H9 (cell line): Measurements from ENCODE around the gene FXYD2. TPM values are rescaled to one million over a fixed set of nuclear protein-coding genes. Genes with fewer than 3 reads are reported as not detected.

Experiments used
- DNase-seq: peaks from one replicate; pipeline ENCODE4 v3.0.0-alpha.2; 2017
- H2AFZ ChIP-seq: one replicate; pipeline ENCODE4 v1.6.1; 2013; ENCODE audit warnings: mild to moderate bottlenecking, low read length, control low read depth, moderate library complexity
- H2AK5ac ChIP-seq: 2 replicates; pipeline ENCODE4 v1.6.1; 2013; ENCODE audit warnings: low read length, control low read depth, mixed read lengths; ENCODE audit not compliant: insufficient read length
- H2BK120ac ChIP-seq: one replicate; pipeline ENCODE4 v1.6.1; 2013; ENCODE audit warnings: low read depth, mild to moderate bottlenecking, low read length, control low read depth, inconsistent platforms; ENCODE audit not compliant: poor library complexity, severe bottlenecking
- H2BK12ac ChIP-seq: 2 replicates; pipeline ENCODE4 v1.6.1; 2013; ENCODE audit warnings: low read length, control low read depth, mixed read lengths, low read depth; ENCODE audit not compliant: insufficient read length
- H2BK15ac ChIP-seq: 2 replicates; pipeline ENCODE4 v1.6.1; 2013; ENCODE audit warnings: low read depth, low read length, control low read depth
- H2BK20ac ChIP-seq: one replicate; pipeline ENCODE4 v1.6.1; 2013; ENCODE audit warnings: low read depth, mild to moderate bottlenecking, low read length, control low read depth, inconsistent platforms; ENCODE audit not compliant: poor library complexity, severe bottlenecking
- H2BK5ac ChIP-seq: 2 replicates; pipeline ENCODE4 v1.6.1; 2013; ENCODE audit warnings: low read length, control low read depth, mixed read lengths; ENCODE audit not compliant: insufficient read length
- H3K14ac ChIP-seq: 2 replicates; pipeline ENCODE4 v1.6.1; 2013; ENCODE audit warnings: low read length, control low read depth; ENCODE audit not compliant: insufficient read depth
- H3K18ac ChIP-seq: 2 replicates; pipeline ENCODE4 v1.6.1; 2013; ENCODE audit warnings: low read depth, mild to moderate bottlenecking, mixed read lengths, low read length, control low read depth; ENCODE audit not compliant: insufficient read length
- H3K23ac ChIP-seq: 2 replicates; pipeline ENCODE4 v1.6.1; 2013; ENCODE audit warnings: low read length, control low read depth, mixed read lengths, low read depth; ENCODE audit not compliant: insufficient read length
- H3K23me2 ChIP-seq: 2 replicates; pipeline ENCODE4 v1.6.1; 2013; ENCODE audit warnings: low read depth, mild to moderate bottlenecking, mixed read lengths, low read length, control low read depth; ENCODE audit not compliant: insufficient read length, poor library complexity, severe bottlenecking
- H3K27ac ChIP-seq: 2 replicates; pipeline ENCODE4 v1.5.1; 2013; ENCODE audit warnings: low read length, control low read depth, mixed read lengths, low read depth; ENCODE audit not compliant: insufficient read length
- H3K27me3 ChIP-seq: 2 replicates; pipeline ENCODE4 v1.6.1; 2013; ENCODE audit warnings: low read length, control low read depth, inconsistent platforms; ENCODE audit not compliant: insufficient read depth
- H3K4ac ChIP-seq: 2 replicates; pipeline ENCODE4 v1.6.1; 2013; ENCODE audit warnings: low read depth, mild to moderate bottlenecking, control low read depth, inconsistent platforms, low read length, moderate library complexity
- H3K4me1 ChIP-seq: 2 replicates; pipeline ENCODE4 v1.6.1; 2013; ENCODE audit warnings: low read length, control low read depth, inconsistent platforms; ENCODE audit not compliant: insufficient read depth
- H3K4me2 ChIP-seq: 2 replicates; pipeline ENCODE4 v1.6.1; 2013; ENCODE audit warnings: low read length, control low read depth, mixed read lengths; ENCODE audit not compliant: insufficient read length, insufficient read depth
- H3K56ac ChIP-seq: 2 replicates; pipeline ENCODE4 v1.6.1; 2013; ENCODE audit warnings: low read depth, mild to moderate bottlenecking, mixed read lengths, low read length, control low read depth; ENCODE audit not compliant: insufficient read length
- H3K79me1 ChIP-seq: 2 replicates; pipeline ENCODE4 v1.6.1; 2013; ENCODE audit warnings: low read depth, mild to moderate bottlenecking, moderate library complexity, low read length, control low read depth, inconsistent platforms; ENCODE audit not compliant: insufficient read depth, poor library complexity, severe bottlenecking
- H3K79me2 ChIP-seq: 2 replicates; pipeline ENCODE4 v1.6.1; 2013; ENCODE audit warnings: low read length, control low read depth, inconsistent platforms; ENCODE audit not compliant: insufficient read depth
- H3K9ac ChIP-seq: 2 replicates; pipeline ENCODE4 v1.6.1; 2013; ENCODE audit warnings: low read length, control low read depth, mixed read lengths; ENCODE audit not compliant: insufficient read length; ENCODE audit errors: extremely low read depth
- H3K9me3 ChIP-seq: one replicate; pipeline ENCODE4 v1.6.1; 2013; ENCODE audit warnings: low read depth, low read length, inconsistent platforms; ENCODE audit not compliant: control insufficient read depth
- H3T11ph ChIP-seq: one replicate; pipeline ENCODE4 v1.6.1; 2013; ENCODE audit warnings: mild to moderate bottlenecking, low read length, control low read depth, inconsistent platforms
- H4K20me1 ChIP-seq: one replicate; pipeline ENCODE4 v1.6.1; 2013; ENCODE audit not compliant: control insufficient read depth, insufficient read length, insufficient read depth
- H4K5ac ChIP-seq: 2 replicates; pipeline ENCODE4 v1.6.1; 2013; ENCODE audit warnings: low read depth, mild to moderate bottlenecking, mixed read lengths, low read length, control low read depth; ENCODE audit not compliant: insufficient read length
- H4K8ac ChIP-seq: replicated peaks from 2 replicates; pipeline ENCODE4 v1.6.1; 2013; ENCODE audit warnings: low read length, control low read depth, mixed read lengths, low read depth; ENCODE audit not compliant: insufficient read length
- H4K91ac ChIP-seq: 2 replicates; pipeline ENCODE4 v1.6.1; 2013; ENCODE audit warnings: low read depth, mild to moderate bottlenecking, moderate library complexity, mixed read lengths, low read length, control low read depth; ENCODE audit not compliant: insufficient read length
- H3K27ac Mint-ChIP-seq, 3 experiments: 2 replicates in 2 of 3; 3 replicates in 1 of 3; pipeline ENCODE4 v1.8.0; 2020 to 2021; ENCODE audit warnings: mixed read lengths in 3 of 3, mild to moderate bottlenecking in 1 of 3, moderate library complexity in 1 of 3
- H3K27me3 Mint-ChIP-seq: 2 replicates; pipeline ENCODE4 v1.8.0; 2021; ENCODE audit warnings: low read depth, mild to moderate bottlenecking, moderate library complexity, mixed read lengths
- H3K36me3 Mint-ChIP-seq, 3 experiments: 2 replicates in 2 of 3; 3 replicates in 1 of 3; pipeline ENCODE4 v1.8.0; 2020 to 2021; ENCODE audit warnings: low read depth in 3 of 3, mixed read lengths in 3 of 3; ENCODE audit not compliant: insufficient read depth in 1 of 3
- H3K4me1 Mint-ChIP-seq, 2 experiments: 2 replicates each; pipeline ENCODE4 v1.8.0; 2020; ENCODE audit warnings: mixed read lengths in 2 of 2
- H3K4me3 Mint-ChIP-seq, 2 experiments: 2 replicates in 1 of 2; 3 replicates in 1 of 2; pipeline ENCODE4 v1.8.0; 2020 to 2021; ENCODE audit warnings: mild to moderate bottlenecking in 2 of 2, mixed read lengths in 2 of 2, moderate library complexity in 1 of 2
- H3K9me3 Mint-ChIP-seq, 2 experiments: 2 replicates in 1 of 2; 3 replicates in 1 of 2; pipeline ENCODE4 v1.8.0; 2020; ENCODE audit warnings: mild to moderate bottlenecking in 2 of 2, mixed read lengths in 2 of 2, moderate library complexity in 1 of 2
- WGBS: extraction: QIAGEN DNeasy Blood & Tissue Kit; methylation state at CpG from one replicate; pipeline ENCODE4 v1.1.7; 2013; ENCODE audit warnings: missing lambda C conversion rate, low lambda C conversion rate, mixed read lengths; ENCODE audit not compliant: insufficient read length; ENCODE audit errors: extremely low coverage; 5-methylcytosine and 5-hydroxymethylcytosine counted together
- total RNA-seq: library from RNA; stranded (reverse); gene quantifications from 2 replicates; pipeline ENCODE4 v1.2.1, GENCODE V29; 2021
- TF ChIP-seq, protein P1 (sequence below): fragments of 200-600 bp; sonication (generic); conservative IDR thresholded peaks from 3 replicates; pipeline ENCODE4 v1.8.0; 2021; ENCODE audit warnings: antibody characterized with exemption, mild to moderate bottlenecking

FXYD2 gene
- total RNA-seq, 1 experiment from 2014 or later = 0.79 TPM

DNA sequence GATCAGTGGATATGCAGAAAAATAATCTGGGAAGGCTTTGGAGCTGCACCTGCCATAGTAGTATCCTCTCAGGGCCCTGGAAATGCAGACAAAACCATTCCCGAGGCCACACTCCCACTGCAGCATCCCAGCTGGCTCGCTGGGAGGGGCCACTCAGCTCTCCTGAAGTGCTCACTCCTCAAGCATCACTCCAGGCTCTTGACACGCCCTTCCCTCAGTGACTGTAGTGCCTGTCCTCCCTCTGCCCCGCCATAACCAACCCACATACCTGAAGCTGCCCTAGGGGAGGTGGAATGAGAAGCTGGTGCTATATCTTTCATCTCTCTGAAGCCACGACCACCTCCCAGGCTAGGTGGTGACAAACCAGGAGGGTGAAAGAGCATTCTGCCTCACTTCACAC is 32.3 kb downstream of the FXYD2 start:
- Histone ChIP-seq H3K14ac (no peak overlapping the region), H3K79me1 (no peaks in the 10 kb centered on the region), H3K23ac (no peak overlapping the region), H2BK12ac (no peak overlapping the region), H3K18ac (no peak overlapping the region), H3K79me2 (no peaks in the 10 kb centered on the region), H3K4me1 (no peaks in the 10 kb centered on the region), H2BK5ac (no peak overlapping the region), H3T11ph (no peak overlapping the region), H4K5ac (no peak overlapping the region), H3K27me3 (peaks cover 20% of the 10 kb centered on the region; the same call in 1 of the 2 replicates), H2AK5ac (no peak overlapping the region), H3K4ac (no peak overlapping the region), H4K91ac (no peak overlapping the region), H4K20me1 (peaks cover 2% of the 10 kb centered on the region), H3K9ac (no peak overlapping the region), H2BK20ac (no peak overlapping the region), H2AFZ (no peak overlapping the region), H3K27ac (no peak overlapping the region), H3K56ac (no peak overlapping the region), H2BK15ac (no peak overlapping the region), H3K23me2 (peaks cover 21% of the 10 kb centered on the region), H2BK120ac (no peak overlapping the region), H4K8ac (no peak overlapping the region), H3K9me3 (no peaks in the 10 kb centered on the region), H3K4me2 (no peak overlapping the region)
- WGBS = no CpG with 5 or more reads among the region's 5 CpGs
- Mint-ChIP-seq H3K27ac (no peak overlapping the region), H3K4me1 (peaks cover 6 to 18% of the 10 kb centered on the region in 2 experiments), H3K36me3 (no peaks in the 10 kb centered on the region), H3K4me3 (no peak overlapping the region), H3K9me3 (no peaks in the 10 kb centered on the region), H3K27me3 (peaks cover 81% of the 10 kb centered on the region)
- no peak for DNase-seq
- TF ChIP-seq, protein P1, sequence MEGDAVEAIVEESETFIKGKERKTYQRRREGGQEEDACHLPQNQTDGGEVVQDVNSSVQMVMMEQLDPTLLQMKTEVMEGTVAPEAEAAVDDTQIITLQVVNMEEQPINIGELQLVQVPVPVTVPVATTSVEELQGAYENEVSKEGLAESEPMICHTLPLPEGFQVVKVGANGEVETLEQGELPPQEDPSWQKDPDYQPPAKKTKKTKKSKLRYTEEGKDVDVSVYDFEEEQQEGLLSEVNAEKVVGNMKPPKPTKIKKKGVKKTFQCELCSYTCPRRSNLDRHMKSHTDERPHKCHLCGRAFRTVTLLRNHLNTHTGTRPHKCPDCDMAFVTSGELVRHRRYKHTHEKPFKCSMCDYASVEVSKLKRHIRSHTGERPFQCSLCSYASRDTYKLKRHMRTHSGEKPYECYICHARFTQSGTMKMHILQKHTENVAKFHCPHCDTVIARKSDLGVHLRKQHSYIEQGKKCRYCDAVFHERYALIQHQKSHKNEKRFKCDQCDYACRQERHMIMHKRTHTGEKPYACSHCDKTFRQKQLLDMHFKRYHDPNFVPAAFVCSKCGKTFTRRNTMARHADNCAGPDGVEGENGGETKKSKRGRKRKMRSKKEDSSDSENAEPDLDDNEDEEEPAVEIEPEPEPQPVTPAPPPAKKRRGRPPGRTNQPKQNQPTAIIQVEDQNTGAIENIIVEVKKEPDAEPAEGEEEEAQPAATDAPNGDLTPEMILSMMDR = no peak
